Sigmoid colon (tissue), 7 donors: ENCODE data around the gene ZDHHC6. TPM values are rescaled to one million over a fixed set of nuclear protein-coding genes. Genes with fewer than 3 reads are reported as not detected.

ENCODE experiments used
- DNase-seq: peaks from one replicate; pipeline ENCODE4 v3.0.0-alpha.2; 2019
- H3K27ac ChIP-seq, 4 donors: fragments of 200-600 bp; sonication (generic); one replicate each; pipeline ENCODE4 v1.5.1; 2016 to 2019; ENCODE audit warnings: mild to moderate bottlenecking in 1 of 4
- H3K27me3 ChIP-seq, 3 donors: fragments of 200-600 bp; sonication (generic); one replicate each; pipeline ENCODE4 v1.5.1; 2019; ENCODE audit warnings: mild to moderate bottlenecking in 1 of 3
- H3K36me3 ChIP-seq, 4 donors: fragments of 200-600 bp; sonication (generic); one replicate each; pipeline ENCODE4 v1.5.1; 2016 to 2019
- H3K4me1 ChIP-seq, 4 donors: fragments of 200-600 bp; sonication (generic); one replicate each; pipeline ENCODE4 v1.5.1; 2017 to 2019
- H3K4me3 ChIP-seq, 4 donors: fragments of 200-600 bp; sonication (generic); one replicate each; pipeline ENCODE4 v1.5.1; 2017 to 2019; ENCODE audit warnings: mild to moderate bottlenecking in 2 of 4, moderate library complexity in 1 of 4
- H3K9me3 ChIP-seq, 4 donors: fragments of 200-600 bp in 3 of 4; sonication (generic) in 3 of 4; one replicate each; pipeline versions ENCODE4 v1.5.1 to v1.6.1; 2013 to 2019
- CTCF ChIP-seq, 4 experiments: fragments of 450-650 bp in 3 of 4; fragments of 200-600 bp in 1 of 4; IDR thresholded peaks; one replicate each; pipeline ENCODE4 v1.5.1; 2016 to 2019; ENCODE audit warnings: antibody characterized with exemption in 4 of 4, mild to moderate bottlenecking in 3 of 4, moderate library complexity in 2 of 4
- EP300 ChIP-seq, 4 donors: sonication (generic); formaldehyde crosslinking; IDR thresholded peaks; one replicate each; pipeline ENCODE4 v1.6.1; 2017; ENCODE audit warnings: antibody characterized with exemption in 4 of 4
- POLR2A ChIP-seq, 2 donors: fragments of 450-650 bp; IDR thresholded peaks; one replicate each; pipeline ENCODE4 v1.6.1; 2016; ENCODE audit warnings: antibody characterized with exemption in 2 of 2, mild to moderate bottlenecking in 2 of 2, moderate library complexity in 2 of 2
- POLR2AphosphoS5 ChIP-seq, 4 donors: sonication (generic); formaldehyde crosslinking; IDR thresholded peaks; one replicate each; pipeline ENCODE4 v1.6.1; 2017; ENCODE audit warnings: antibody characterized with exemption in 4 of 4
- WGBS, 2 donors: extraction: QIAGEN DNeasy Blood & Tissue Kit; methylation state at CpG; one replicate each; pipeline ENCODE4 v1.1.7; 2013; 5-methylcytosine and 5-hydroxymethylcytosine counted together
- intact Hi-C: fragments of 100-400 bp; cut with DNase I; formaldehyde crosslinking; loops from one replicate; pipeline ENCODE4 v1.15.1; 2023
- polyA plus RNA-seq, 3 donors: library from polyadenylated mRNA; stranded (reverse); fragments of 200-250 nt; gene quantifications; one replicate each; pipeline ENCODE4 v1.2.3, GENCODE V29; 2013
- total RNA-seq, 4 donors: library from RNA; depleted of rRNA; stranded (reverse); fragments of >200 nt; gene quantifications; one replicate each; pipeline ENCODE4 v1.1.0, GENCODE V29; 2016
- donor health status: healthy with polysubstance abuse.
- donor health status: Bipolar disorder and iron deficiency.
- donor health status: healthy.

Gene ZDHHC6
- total and polyA plus RNA-seq, 7 donors = 16.7 to 35.0 (median 22.9) TPM

GRCh38 chr10:112429147-112429546 lies 17.6 kb downstream of the ZDHHC6 start:
- Histone ChIP-seq H3K4me1 (no peaks in the 10 kb centered on the region), H3K27ac (no peak overlapping the region), H3K36me3 (peaks cover 9 to 73% (median 17%) of the 10 kb centered on the region in 4 donors), H3K27me3 (no peaks in the 10 kb centered on the region), H3K9me3 (no peaks in the 10 kb centered on the region), H3K4me3 (no peak overlapping the region)
- WGBS, 2 donors = 57 to 61% methylated on average over 3 of the region's 3 CpGs
- no peak for DNase-seq
- no peak for TF ChIP-seq POLR2AphosphoS5 (IDR thresholded peaks at IDR 0.05)
- no peak for TF ChIP-seq CTCF (IDR thresholded peaks at IDR 0.05)
- no peak for TF ChIP-seq EP300 (IDR thresholded peaks at IDR 0.05)
- no peak for TF ChIP-seq POLR2A (IDR thresholded peaks at IDR 0.05)
- intact Hi-C loops = no loop called here

GRCh38 chr10:112426111-112426510 lies 20.6 kb downstream of the ZDHHC6 start:
- H3K27ac ChIP-seq = no peak overlapping the region
- no peak for TF ChIP-seq POLR2AphosphoS5 (IDR thresholded peaks at IDR 0.05)
- TF ChIP-seq POLR2A (IDR thresholded peaks at IDR 0.05) = no peak
- no peak for TF ChIP-seq EP300 (IDR thresholded peaks at IDR 0.05)
- no peak for TF ChIP-seq CTCF (IDR thresholded peaks at IDR 0.05)
- 56 to 71% methylated on average over 2 of the region's 2 CpGs for WGBS, 2 donors
- DNase-seq = no peak
- H3K4me3 ChIP-seq = no peak overlapping the region
- H3K27me3 ChIP-seq = no peaks in the 10 kb centered on the region
- H3K36me3 ChIP-seq = peaks cover 2 to 43% (median 7%) of the 10 kb centered on the region in 4 donors
- intact Hi-C loops = no loop called here
- H3K9me3 ChIP-seq = no peaks in the 10 kb centered on the region
- H3K4me1 ChIP-seq = no peaks in the 10 kb centered on the region

- Histone ChIP-seq H3K4me1 (no peaks in the 10 kb centered on the region), H3K9me3 (no peaks in the 10 kb centered on the region), H3K36me3 (peaks cover 0 to 29% (median 0%) of the 10 kb centered on the region in 4 donors), H3K4me3 (no peak overlapping the region), H3K27me3 (no peaks in the 10 kb centered on the region), H3K27ac (no peak overlapping the region)
- intact Hi-C loops = no loop called here
- TF ChIP-seq POLR2AphosphoS5 (IDR thresholded peaks at IDR 0.05) (no peak), POLR2A (IDR thresholded peaks at IDR 0.05) (no peak), EP300 (IDR thresholded peaks at IDR 0.05) (no peak), CTCF (IDR thresholded peaks at IDR 0.05) (no peak)
- WGBS, 2 donors = 71 to 82% methylated on average over 2 of the region's 2 CpGs
- DNase-seq = no peak
Measured at GRCh38 chr10:112424651-112425050, 22.1 kb downstream of the ZDHHC6 start.

- intact Hi-C loops = no loop called here
- Histone ChIP-seq H3K4me3 (no peak overlapping the region), H3K27me3 (no peaks in the 10 kb centered on the region), H3K27ac (no peak overlapping the region), H3K4me1 (no peaks in the 10 kb centered on the region), H3K36me3 (peaks cover 0 to 5% (median 0%) of the 10 kb centered on the region in 4 donors), H3K9me3 (no peaks in the 10 kb centered on the region)
- TF ChIP-seq POLR2AphosphoS5 (IDR thresholded peaks at IDR 0.05) (no peak), POLR2A (IDR thresholded peaks at IDR 0.05) (no peak), EP300 (IDR thresholded peaks at IDR 0.05) (no peak), CTCF (IDR thresholded peaks at IDR 0.05) (no peak)
- 94 to 96% methylated on average over 3 of the region's 3 CpGs for WGBS, 2 donors
- no peak for DNase-seq
Measured at GRCh38 chr10:112421731-112422130, 25.0 kb downstream of the ZDHHC6 start.

- Histone ChIP-seq H3K4me1 (no peaks in the 10 kb centered on the region), H3K9me3 (no peaks in the 10 kb centered on the region), H3K27ac (no peak overlapping the region), H3K36me3 (no peaks in the 10 kb centered on the region), H3K27me3 (peaks cover 0 to 3% (median 0%) of the 10 kb centered on the region in 3 donors), H3K4me3 (no peak overlapping the region)
- no peak for DNase-seq
- TF ChIP-seq CTCF (IDR thresholded peaks at IDR 0.05) (no peak), POLR2A (IDR thresholded peaks at IDR 0.05) (no peak), EP300 (IDR thresholded peaks at IDR 0.05) (no peak), POLR2AphosphoS5 (IDR thresholded peaks at IDR 0.05) (no peak)
- intact Hi-C loops = no loop called here
- WGBS, 2 donors = 96% methylated on average over 2 of the region's 2 CpGs
Measured at GRCh38 chr10:112412696-112413095, 34.0 kb downstream of the ZDHHC6 start.
